Activated CD8-positive, alpha-beta T cell treated with anti-CD3 and anti-CD28 coated beads for 36 hours (primary cell): ENCODE measurements around the gene C11orf21. TPM values are rescaled to one million over a fixed set of nuclear protein-coding genes. Genes with fewer than 3 reads are reported as not detected.

ENCODE experiments used
- ATAC-seq: fragments of 200-7000 bp; cut with Tn5 transposase; one replicate; pipeline ENCODE4 v1.10.0; 2021; ENCODE audit warnings: mild to moderate bottlenecking, moderate library complexity
- CTCF ChIA-PET: fragments of 350-600 bp; sonication (Branson Sonifier 250); formaldehyde crosslinking; loops from one replicate; lab custom pipeline; 2021; ENCODE audit warnings: antibody characterized with exemption; lab: Charles Lee
- POLR2A ChIA-PET: fragments of 350-600 bp; sonication (Branson Sonifier 250); formaldehyde crosslinking; loops from one replicate; lab custom pipeline; 2021; ENCODE audit warnings: antibody characterized with exemption; lab: Charles Lee
- DNase-seq: peaks from one replicate; pipeline ENCODE4 v3.0.0-alpha.2; 2020
- H3K27ac Mint-ChIP-seq: one replicate; pipeline ENCODE4 v1.8.0; 2021; ENCODE audit warnings: mild to moderate bottlenecking, mixed read lengths
- H3K27me3 Mint-ChIP-seq: one replicate; pipeline ENCODE4 v1.8.0; 2021; ENCODE audit warnings: mixed read lengths
- H3K36me3 Mint-ChIP-seq: one replicate; pipeline ENCODE4 v1.8.0; 2021; ENCODE audit warnings: low read depth, mixed read lengths
- H3K4me1 Mint-ChIP-seq: one replicate; pipeline ENCODE4 v1.8.0; 2021; ENCODE audit warnings: low read depth, mixed read lengths
- H3K4me3 Mint-ChIP-seq: one replicate; pipeline ENCODE4 v1.8.0; 2021; ENCODE audit warnings: mild to moderate bottlenecking, moderate library complexity, mixed read lengths
- H3K9me3 Mint-ChIP-seq: one replicate; pipeline ENCODE4 v1.8.0; 2021; ENCODE audit warnings: mixed read lengths
- intact Hi-C: fragments of 100-400 bp; cut with micrococcal nuclease; formaldehyde crosslinking; loops from one replicate; pipeline ENCODE4 v1.10.0; 2022
- total RNA-seq, 2 experiments: library from RNA; stranded (reverse); gene quantifications; one replicate each; pipeline ENCODE4 v1.2.3, GENCODE V29; 2021
- TF ChIP-seq, protein P1 (sequence below): fragments of 200-600 bp; IDR thresholded peaks from one replicate; pipeline ENCODE4 v1.8.0; 2022; ENCODE audit warnings: antibody characterized with exemption, mild to moderate bottlenecking

C11orf21 gene
- total RNA-seq, 2 experiments from 2014 or later = 2.1 to 2.2 TPM

DNA sequence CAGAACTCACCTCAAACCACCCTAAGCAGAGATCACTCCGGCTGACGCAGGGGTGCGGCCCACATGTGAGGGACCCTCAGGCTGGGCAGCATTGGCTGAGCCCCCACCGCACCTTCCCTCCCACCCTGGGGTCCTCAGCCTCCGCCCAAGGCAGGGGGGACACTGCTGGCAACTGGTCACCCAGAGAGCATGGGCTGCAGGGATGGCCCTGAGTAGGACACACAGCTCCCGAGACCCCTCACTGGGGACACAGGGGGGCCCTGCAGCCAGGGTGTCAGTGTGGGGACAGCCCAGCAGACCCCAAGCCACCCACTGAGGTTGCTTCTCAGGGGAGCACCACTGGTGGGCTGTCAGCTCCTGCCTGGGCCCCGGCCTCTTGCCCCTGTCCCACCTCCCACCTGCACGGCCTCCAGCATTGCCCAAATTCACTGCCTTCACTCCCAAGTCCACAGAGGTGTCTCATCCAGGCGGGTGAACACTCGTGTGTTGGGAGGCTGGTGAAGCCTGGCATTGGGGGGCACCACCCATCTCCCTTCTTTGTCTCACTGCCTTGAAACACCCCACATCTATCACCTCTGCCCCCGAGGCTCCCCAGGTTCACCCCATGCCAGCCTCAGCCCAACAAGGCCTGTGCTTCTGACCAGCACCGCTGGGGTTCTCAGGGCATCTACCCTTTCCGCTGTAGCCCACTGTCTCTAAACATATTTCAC lies 4.7 kb downstream of the C11orf21 start:
- TF ChIP-seq, protein P1, sequence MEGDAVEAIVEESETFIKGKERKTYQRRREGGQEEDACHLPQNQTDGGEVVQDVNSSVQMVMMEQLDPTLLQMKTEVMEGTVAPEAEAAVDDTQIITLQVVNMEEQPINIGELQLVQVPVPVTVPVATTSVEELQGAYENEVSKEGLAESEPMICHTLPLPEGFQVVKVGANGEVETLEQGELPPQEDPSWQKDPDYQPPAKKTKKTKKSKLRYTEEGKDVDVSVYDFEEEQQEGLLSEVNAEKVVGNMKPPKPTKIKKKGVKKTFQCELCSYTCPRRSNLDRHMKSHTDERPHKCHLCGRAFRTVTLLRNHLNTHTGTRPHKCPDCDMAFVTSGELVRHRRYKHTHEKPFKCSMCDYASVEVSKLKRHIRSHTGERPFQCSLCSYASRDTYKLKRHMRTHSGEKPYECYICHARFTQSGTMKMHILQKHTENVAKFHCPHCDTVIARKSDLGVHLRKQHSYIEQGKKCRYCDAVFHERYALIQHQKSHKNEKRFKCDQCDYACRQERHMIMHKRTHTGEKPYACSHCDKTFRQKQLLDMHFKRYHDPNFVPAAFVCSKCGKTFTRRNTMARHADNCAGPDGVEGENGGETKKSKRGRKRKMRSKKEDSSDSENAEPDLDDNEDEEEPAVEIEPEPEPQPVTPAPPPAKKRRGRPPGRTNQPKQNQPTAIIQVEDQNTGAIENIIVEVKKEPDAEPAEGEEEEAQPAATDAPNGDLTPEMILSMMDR = no peak
- Mint-ChIP-seq H3K27ac (no peak overlapping the region), H3K4me1 (peaks cover 42% of the 10 kb centered on the region), H3K4me3 (no peak overlapping the region), H3K27me3 (no peaks in the 10 kb centered on the region), H3K36me3 (no peaks in the 10 kb centered on the region), H3K9me3 (no peaks in the 10 kb centered on the region)
- no peak for DNase-seq
- ChIA-PET POLR2A (no interaction called here), CTCF (interaction anchor here (1.2 to 13.9 kb wide), 4 partner anchors 98 to 125 kb away, joined by 4 to 381 read pairs (median 40); no protein-coding TSS in a partner anchor)
- intact Hi-C loops = no loop called here
- no peak for ATAC-seq

DNA sequence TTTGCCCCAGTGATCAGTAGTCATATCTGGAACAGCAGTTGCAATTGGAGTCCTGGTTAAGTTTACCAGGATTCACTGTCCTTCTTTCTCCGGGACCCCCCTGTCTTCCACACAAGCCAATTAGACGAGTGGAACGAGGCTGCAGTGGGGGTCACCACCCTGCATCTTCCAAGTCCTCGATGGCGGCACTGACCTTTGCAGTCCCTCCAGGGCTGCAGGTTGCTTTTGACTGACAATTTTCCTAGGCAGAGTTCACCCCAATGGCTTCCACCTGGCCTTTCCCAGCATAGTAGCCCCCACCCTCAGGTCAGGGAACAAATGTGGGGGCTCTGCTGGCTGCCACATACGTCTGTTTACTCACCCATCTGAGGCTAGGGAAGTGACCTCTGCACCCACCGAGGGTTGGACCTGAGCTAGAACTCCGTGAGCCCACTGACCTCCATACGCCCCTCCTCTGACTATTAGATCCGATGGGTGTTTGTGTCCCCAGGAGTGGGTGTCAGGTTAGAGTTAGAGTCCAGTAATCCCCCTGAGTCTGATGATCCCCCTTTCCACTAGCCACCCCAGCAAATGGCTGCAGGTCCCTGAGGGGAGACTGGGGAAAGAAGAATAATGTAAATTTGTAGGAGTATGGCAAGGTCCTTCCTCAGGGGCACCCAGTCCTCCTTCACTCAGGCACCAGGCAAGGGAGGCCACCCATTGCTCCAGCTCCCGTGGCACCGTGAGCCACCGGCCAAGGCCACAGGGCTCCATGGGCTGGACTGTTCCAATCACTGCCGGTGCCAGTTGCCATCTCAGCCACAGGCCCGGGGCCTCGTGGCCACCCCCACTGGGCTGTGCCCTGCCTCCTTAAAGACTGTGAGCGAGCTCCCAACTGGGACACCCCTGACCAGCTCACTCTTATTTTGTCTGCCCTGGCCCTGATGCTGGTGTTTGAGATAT lies 5.5 kb downstream of the C11orf21 start:
- ATAC-seq (no peak), DNase-seq (no peak)
- peaks cover 34% of the 10 kb centered on the region for H3K4me1 Mint-ChIP-seq
- POLR2A ChIA-PET = interaction anchor here (1.0 kb wide), 1 partner anchor 81 kb away, joined by 3 read pairs; no protein-coding TSS in a partner anchor
- H3K4me3 Mint-ChIP-seq = no peak overlapping the region
- no peaks in the 10 kb centered on the region for H3K9me3 Mint-ChIP-seq
- TF ChIP-seq, protein P1 = no peak
- no peaks in the 10 kb centered on the region for H3K27me3 Mint-ChIP-seq
- H3K27ac Mint-ChIP-seq = no peak overlapping the region
- CTCF ChIA-PET = interaction anchor here (1.2 to 4.3 kb wide), 2 partner anchors 102 to 110 kb away, joined by 4 to 28 read pairs; no protein-coding TSS in a partner anchor
- H3K36me3 Mint-ChIP-seq = no peaks in the 10 kb centered on the region
- intact Hi-C loops = no loop called here

DNA sequence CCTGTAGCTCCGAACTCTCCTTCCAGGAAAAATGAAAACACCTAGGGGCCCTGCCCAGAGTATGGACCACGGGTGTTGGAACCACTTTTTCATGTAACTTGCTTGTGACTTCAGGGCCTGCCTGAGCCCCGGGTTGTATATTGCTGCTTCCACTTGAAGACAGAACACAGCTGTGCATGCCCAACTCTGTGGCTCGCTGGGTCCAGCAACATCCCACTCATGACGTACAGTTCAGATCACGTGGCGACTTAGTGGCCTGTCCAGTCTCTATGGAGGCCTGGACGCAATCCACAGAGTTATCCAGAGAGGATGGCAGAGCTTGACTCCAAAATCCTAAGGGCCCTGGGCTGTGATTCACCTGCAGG lies 6.8 kb downstream of the C11orf21 start:
- CTCF ChIA-PET = interaction anchor here (0.9 to 1.8 kb wide), 4 partner anchors 10 to 123 kb away, joined by 3 to 9 read pairs (median 4); no protein-coding TSS in a partner anchor
- peaks cover 25% of the 10 kb centered on the region for H3K4me1 Mint-ChIP-seq
- no peaks in the 10 kb centered on the region for H3K27me3 Mint-ChIP-seq
- ATAC-seq (no peak), DNase-seq (no peak)
- H3K9me3 Mint-ChIP-seq = no peaks in the 10 kb centered on the region
- POLR2A ChIA-PET = no interaction called here
- no peak overlapping the region for H3K4me3 Mint-ChIP-seq
- TF ChIP-seq, protein P1 = no peak
- no peaks in the 10 kb centered on the region for H3K36me3 Mint-ChIP-seq
- intact Hi-C loops = no loop called here
- no peak overlapping the region for H3K27ac Mint-ChIP-seq

DNA sequence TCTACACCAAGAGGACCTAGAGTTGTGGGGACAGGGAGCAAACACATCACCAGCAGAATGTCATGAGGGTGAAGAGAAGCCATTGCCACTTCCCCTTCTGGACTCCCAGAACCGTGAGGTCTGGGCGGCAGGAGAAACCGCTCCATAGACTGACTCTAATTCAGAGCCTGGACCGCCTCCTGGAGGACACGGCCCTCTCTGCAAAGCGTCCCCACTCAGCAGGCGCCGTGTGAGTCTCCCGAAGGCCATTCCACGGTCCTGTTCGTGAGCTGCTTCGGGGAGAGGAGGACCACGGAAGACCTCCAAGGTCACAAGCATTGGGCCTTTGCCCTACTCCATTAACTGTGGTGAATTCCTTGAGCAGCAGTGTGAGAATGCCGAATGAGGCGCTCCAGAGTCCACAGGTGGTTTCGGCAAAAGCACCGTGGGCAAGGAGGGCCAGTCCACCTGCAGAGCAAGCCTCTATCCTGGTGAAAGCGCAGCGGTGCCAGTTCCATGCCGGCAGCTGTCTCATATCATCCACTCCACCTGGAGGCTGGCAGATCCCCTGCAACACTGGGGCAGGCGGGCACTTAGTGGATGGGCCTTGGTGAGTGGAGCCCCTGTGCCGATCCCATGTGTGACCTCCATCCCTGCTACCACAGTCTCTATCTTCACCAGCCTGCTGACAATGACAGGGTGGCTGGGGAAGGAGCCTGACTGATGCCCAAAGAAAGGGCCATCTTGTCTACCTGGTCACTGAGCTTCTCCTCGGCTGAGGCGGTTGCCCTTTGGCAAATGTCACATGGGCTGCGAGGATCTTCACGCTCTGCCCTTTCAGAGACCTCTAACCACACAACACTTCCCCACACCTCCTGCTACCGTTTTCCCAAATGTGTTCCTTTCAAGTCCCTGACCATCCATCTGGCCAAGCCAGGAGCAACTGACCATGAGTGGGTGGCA lies 7.5 kb downstream of the C11orf21 start:
- intact Hi-C loops = no loop called here
- CTCF ChIA-PET = interaction anchor here (0.8 to 1.8 kb wide), 5 partner anchors 11 to 126 kb away, joined by 3 to 9 read pairs (median 3); no protein-coding TSS in a partner anchor
- Mint-ChIP-seq H3K36me3 (no peaks in the 10 kb centered on the region), H3K4me1 (peaks cover 20% of the 10 kb centered on the region), H3K27me3 (no peaks in the 10 kb centered on the region), H3K4me3 (no peak overlapping the region), H3K9me3 (no peaks in the 10 kb centered on the region), H3K27ac (no peak overlapping the region)
- DNase-seq = no peak
- ATAC-seq = no peak
- POLR2A ChIA-PET = no interaction called here
- TF ChIP-seq, protein P1 = no peak
